22Rv1 (cell line): ENCODE results near the gene ANKRD34B.

ENCODE experiments used
- ZFX ChIP-seq: fragments of 450-650 bp; IDR thresholded peaks from 2 replicates; pipeline ENCODE4 v1.6.1; 2017; ENCODE audit warnings: antibody characterized with exemption, borderline replicate concordance
- TF ChIP-seq, protein P1 (sequence below): fragments of 450-650 bp; IDR thresholded peaks from 2 replicates; pipeline ENCODE4 v1.5.1; 2017; ENCODE audit warnings: mild to moderate bottlenecking

DNA sequence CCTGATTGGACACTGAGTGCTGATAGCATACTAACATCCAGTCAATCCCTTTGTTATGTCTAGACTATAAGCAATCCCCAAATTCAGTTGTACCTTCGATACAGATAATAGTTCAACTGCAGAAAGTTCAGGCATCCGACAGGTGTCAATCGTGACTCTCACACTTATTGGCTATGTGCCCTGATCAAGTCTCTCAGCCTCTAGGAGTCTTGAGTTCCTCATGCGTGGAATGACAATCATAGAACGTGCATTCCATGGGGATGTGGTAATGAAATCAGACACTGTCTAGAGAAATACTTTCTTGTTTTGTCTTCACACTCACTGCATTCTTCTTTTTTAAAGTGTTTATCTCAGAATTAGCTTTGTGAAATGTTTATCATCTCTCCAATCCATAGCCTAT lies 4.8 kb downstream of the ANKRD34B start:
- TF ChIP-seq, protein P1, sequence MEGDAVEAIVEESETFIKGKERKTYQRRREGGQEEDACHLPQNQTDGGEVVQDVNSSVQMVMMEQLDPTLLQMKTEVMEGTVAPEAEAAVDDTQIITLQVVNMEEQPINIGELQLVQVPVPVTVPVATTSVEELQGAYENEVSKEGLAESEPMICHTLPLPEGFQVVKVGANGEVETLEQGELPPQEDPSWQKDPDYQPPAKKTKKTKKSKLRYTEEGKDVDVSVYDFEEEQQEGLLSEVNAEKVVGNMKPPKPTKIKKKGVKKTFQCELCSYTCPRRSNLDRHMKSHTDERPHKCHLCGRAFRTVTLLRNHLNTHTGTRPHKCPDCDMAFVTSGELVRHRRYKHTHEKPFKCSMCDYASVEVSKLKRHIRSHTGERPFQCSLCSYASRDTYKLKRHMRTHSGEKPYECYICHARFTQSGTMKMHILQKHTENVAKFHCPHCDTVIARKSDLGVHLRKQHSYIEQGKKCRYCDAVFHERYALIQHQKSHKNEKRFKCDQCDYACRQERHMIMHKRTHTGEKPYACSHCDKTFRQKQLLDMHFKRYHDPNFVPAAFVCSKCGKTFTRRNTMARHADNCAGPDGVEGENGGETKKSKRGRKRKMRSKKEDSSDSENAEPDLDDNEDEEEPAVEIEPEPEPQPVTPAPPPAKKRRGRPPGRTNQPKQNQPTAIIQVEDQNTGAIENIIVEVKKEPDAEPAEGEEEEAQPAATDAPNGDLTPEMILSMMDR: no peak
- no peak for TF ChIP-seq ZFX
